Measurements from ENCODE around the gene MMEL1. TPM values are rescaled to one million over a fixed set of nuclear protein-coding genes. Genes with fewer than 3 reads are reported as not detected.
A peak's percentile ranks its signal among the peaks of the same experiment; 100 is the strongest.

MMEL1 gene
- total RNA-seq, 2 experiments from 2014 or later: 1.5 to 1.6 TPM

DNA sequence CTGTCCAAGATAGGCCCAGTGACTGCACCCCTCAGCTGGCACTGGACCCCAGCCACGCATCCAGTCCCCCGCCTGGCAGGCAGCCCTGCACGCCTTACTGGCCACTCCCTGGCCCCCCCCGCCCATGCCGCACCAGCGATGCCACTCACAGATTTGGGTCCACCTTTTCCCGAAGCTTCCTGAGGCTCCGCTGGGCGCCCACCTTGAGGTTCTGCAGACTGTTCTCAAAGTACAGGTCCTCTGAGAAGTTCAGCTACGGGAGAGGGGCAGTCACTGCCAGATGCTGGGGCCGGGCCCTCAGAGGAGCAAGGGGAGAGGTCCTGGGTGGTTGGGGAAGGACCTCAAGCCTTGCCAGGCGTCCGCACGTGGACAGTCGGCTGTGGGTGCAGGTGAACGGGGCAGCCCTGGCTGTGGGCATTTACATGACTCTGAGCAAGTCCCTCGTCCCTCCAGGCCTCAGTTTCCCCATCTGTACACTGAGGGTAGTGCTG, 38.1 kb downstream of the MMEL1 start:
- peaks cover 4% of the 10 kb centered on the region for H3K9me3 Mint-ChIP-seq

GRCh38 chr1:2594001-2594640, 38.7 kb downstream of the MMEL1 start:
- Mint-ChIP-seq H3K4me1 (no peaks in the 10 kb centered on the region), H3K9me3 (peaks cover 4% of the 10 kb centered on the region), H3K4me3 (no peak overlapping the region), H3K36me3 (peaks cover 1% of the 10 kb centered on the region), H3K27ac (no peak overlapping the region), H3K27me3 (no peaks in the 10 kb centered on the region)
- no peak for DNase-seq

More for the DNA sequence above, 38.1 kb downstream of the MMEL1 start:
- DNase-seq: no peak
- H3K27me3 Mint-ChIP-seq: no peaks in the 10 kb centered on the region
- peaks cover 1% of the 10 kb centered on the region for H3K36me3 Mint-ChIP-seq
- no peaks in the 10 kb centered on the region for H3K4me1 Mint-ChIP-seq
- no peak overlapping the region for H3K4me3 Mint-ChIP-seq
- H3K27ac Mint-ChIP-seq: no peak overlapping the region

GRCh38 chr1:2593251-2593878, 39.5 kb downstream of the MMEL1 start:
- H3K4me1 Mint-ChIP-seq: no peaks in the 10 kb centered on the region
- peaks cover 1% of the 10 kb centered on the region for H3K36me3 Mint-ChIP-seq
- DNase-seq: no peak
- H3K9me3 Mint-ChIP-seq: peaks cover under 1% of the 10 kb centered on the region
- H3K4me3 Mint-ChIP-seq: no peak overlapping the region
- H3K27ac Mint-ChIP-seq: no peak overlapping the region
- H3K27me3 Mint-ChIP-seq: no peaks in the 10 kb centered on the region

DNA sequence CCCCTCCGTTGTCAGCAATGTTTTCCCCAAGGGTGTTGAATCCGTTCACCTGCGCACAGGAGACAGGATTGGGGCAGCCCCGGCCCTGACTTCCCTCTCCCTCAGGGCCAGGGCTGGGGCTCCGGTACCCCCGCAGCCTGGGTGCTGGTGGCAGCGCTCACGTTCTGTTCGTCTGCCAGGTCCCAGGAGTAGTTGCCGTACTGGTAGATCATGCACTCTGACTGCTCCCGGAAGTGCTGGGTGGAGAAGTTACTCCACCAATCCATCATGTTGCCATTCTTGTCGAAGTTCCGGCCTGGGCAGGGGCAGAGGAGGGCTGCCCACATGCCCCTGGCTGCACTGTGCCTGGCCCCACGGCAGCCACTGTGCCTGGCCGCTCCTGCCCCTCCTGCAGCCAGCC, 40.1 kb downstream of the MMEL1 start:
- Mint-ChIP-seq H3K27me3 (no peaks in the 10 kb centered on the region), H3K27ac (peak overlapping the region; percentile 58), H3K36me3 (peaks cover 1% of the 10 kb centered on the region), H3K4me1 (peaks cover 1% of the 10 kb centered on the region), H3K4me3 (peak overlapping the region; percentile 47), H3K9me3 (no peaks in the 10 kb centered on the region)
- DNase-seq: no peak

DNA sequence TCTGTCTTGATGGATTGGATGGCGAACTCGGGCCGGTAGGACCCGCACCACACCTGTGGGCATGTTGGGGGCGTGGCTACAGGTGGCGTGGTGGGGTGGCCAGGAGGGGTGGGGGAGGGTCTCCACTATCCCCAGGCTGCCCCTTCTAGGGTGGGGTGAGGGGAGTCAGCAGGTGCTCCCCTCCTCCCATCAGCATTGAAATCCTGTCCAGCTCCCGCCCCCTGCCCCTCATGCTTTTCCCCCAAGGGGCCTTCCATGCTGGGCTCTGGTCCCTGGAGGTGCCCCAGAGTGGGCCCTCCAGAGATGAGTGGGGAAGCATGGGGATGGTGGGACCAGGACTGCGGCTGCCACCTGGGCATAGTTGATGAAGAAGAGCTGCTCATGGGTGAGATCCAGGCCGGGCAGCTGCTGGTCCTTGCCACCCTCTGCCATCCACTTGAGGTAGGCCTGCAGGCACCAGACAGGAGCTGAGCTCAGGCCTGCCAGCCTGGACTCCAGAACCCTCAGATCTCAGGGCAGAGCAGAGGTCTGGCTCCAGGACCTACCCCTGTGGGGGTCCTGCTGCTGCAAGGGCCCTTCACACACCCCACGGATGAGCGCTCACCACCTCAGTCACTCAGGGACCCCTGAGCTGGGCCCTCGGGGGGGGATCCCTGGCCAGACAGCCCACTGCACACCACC, 41.1 kb downstream of the MMEL1 start:
- no peak for DNase-seq
- no peaks in the 10 kb centered on the region for H3K9me3 Mint-ChIP-seq
- H3K4me3 Mint-ChIP-seq: no peak overlapping the region
- peaks cover 1% of the 10 kb centered on the region for H3K36me3 Mint-ChIP-seq
- H3K4me1 Mint-ChIP-seq: peaks cover 4% of the 10 kb centered on the region
- H3K27me3 Mint-ChIP-seq: no peaks in the 10 kb centered on the region
- H3K27ac Mint-ChIP-seq: peak overlapping the region; percentile 42

DNA sequence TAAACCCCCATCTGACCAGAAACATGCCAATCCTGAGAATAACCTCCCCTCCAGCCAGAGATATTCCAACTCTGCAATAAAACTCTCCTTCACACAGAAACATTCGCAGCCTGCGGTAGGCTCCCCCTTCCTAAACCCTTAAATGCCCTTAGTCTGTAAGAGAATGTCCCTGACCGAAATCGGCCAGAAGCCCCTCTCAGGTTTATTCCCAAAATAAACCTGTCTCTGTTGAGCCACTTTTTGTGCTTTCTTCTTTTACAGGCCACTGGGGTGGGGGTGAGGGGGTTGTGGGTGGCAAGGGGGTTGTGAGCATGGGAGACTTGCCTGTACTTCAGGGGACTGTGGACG, 41.6 kb downstream of the MMEL1 start:
- H3K9me3 Mint-ChIP-seq: no peaks in the 10 kb centered on the region
- no peak for DNase-seq
- peaks cover 4% of the 10 kb centered on the region for H3K4me1 Mint-ChIP-seq
- H3K36me3 Mint-ChIP-seq: peaks cover 1% of the 10 kb centered on the region
- H3K27ac Mint-ChIP-seq: no peak overlapping the region
- no peaks in the 10 kb centered on the region for H3K27me3 Mint-ChIP-seq
- no peak overlapping the region for H3K4me3 Mint-ChIP-seq

DNA sequence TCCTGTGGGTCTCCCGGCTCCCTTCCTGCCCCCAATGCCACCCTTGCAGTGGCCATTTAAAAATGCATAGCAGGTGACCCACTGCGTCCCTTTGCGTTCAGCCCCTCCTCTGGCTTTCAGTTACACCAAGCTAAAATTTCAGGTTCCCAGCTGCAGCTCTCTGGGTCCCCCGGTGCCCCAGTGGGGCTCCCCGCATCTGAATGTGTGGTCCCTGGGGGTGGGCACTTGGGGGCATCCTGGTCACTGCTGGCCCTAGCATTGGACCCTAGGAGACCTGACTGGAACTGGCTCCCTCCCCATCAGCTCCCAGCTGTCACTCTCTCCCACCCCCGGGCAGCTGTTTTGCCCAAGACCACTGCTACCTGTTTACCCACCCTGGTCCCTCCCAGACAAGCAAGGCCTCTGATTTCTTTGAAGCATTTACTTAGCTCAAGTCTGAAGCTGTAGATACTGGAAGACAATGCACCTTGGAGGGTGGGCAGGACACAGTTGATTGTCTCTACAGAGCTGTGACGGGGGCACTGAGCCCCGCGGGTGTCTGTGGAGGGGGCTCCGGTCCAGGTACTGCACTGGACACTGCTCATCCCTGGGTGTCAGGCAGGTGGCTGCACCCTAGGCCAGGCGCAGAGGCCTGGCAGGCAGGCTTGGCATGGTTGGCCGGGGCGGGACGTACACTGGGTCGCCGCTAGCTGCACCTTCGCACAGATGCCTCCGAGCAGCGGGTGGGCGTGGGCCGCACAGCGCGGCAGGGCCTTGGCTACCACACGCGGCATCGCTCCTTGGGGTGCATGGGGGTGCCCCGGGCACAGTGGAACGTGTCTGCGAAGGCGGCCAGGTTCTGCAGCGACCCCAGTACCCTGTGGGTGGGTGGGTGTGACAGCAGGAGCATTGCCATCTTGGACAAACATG, 42.3 kb downstream of the MMEL1 start:
- H3K36me3 Mint-ChIP-seq: peaks cover 1% of the 10 kb centered on the region
- no peak overlapping the region for H3K27ac Mint-ChIP-seq
- no peak for DNase-seq
- no peaks in the 10 kb centered on the region for H3K27me3 Mint-ChIP-seq
- H3K9me3 Mint-ChIP-seq: no peaks in the 10 kb centered on the region
- no peak overlapping the region for H3K4me3 Mint-ChIP-seq
- peaks cover 4% of the 10 kb centered on the region for H3K4me1 Mint-ChIP-seq

DNA sequence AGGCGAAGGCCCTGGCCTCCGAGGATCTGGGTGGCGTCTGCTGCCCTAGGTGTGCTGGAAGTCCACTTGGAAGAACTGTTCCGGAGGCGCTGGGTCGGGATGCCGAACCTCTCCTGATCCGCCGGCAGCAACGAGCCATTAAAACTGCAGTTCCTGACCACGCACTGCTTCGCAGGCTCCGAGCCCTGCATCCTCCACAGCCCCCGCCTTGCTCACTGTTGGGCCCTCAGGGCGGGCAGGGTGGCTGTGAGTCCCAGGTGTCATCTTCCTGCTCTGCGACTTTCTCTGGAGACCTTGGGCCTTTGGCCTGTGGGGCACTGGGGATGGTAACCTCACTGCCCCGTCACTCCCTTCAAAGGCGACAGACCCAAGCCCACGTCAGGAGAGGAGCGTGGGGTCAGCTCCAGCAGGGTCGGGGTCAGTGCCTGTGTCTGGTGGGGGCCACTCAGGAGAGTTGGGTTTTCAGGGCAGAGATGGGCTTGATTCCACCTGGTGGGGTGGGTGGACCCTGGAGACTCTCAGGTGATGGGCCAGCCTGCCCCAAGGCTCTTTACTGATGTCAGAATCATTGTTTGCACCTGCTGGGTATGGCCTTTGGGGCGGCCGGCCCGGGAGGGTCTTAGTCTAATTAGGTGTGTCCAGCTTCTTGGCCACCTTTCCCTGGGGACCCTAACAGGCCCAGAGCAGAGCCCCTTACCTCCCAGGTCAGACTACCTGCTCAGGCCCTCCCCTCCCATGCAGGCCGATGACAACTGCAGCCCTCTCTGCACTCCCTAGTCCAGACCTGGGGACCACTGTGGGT, 43.2 kb downstream of the MMEL1 start:
- no peak overlapping the region for H3K4me3 Mint-ChIP-seq
- peaks cover 3% of the 10 kb centered on the region for H3K36me3 Mint-ChIP-seq
- DNase-seq: no peak
- H3K27me3 Mint-ChIP-seq: no peaks in the 10 kb centered on the region
- peaks cover 9% of the 10 kb centered on the region for H3K4me1 Mint-ChIP-seq
- H3K9me3 Mint-ChIP-seq: no peaks in the 10 kb centered on the region
- H3K27ac Mint-ChIP-seq: no peak overlapping the region

- peak overlapping the region; percentile 29 for H3K4me3 Mint-ChIP-seq
- H3K4me1 Mint-ChIP-seq: peaks cover 17% of the 10 kb centered on the region
- H3K27me3 Mint-ChIP-seq: no peaks in the 10 kb centered on the region
- H3K9me3 Mint-ChIP-seq: no peaks in the 10 kb centered on the region
- peak overlapping the region; percentile 8 for H3K27ac Mint-ChIP-seq
- peaks cover 3% of the 10 kb centered on the region for H3K36me3 Mint-ChIP-seq
- DNase-seq: no peak
Observed at GRCh38 chr1:2588661-2589430, 44.0 kb downstream of the MMEL1 start.

- no peak for DNase-seq
- no peaks in the 10 kb centered on the region for H3K27me3 Mint-ChIP-seq
- no peaks in the 10 kb centered on the region for H3K9me3 Mint-ChIP-seq
- peak overlapping the region; percentile 58 for H3K27ac Mint-ChIP-seq
- H3K4me3 Mint-ChIP-seq: peak overlapping the region; percentile 84
- H3K4me1 Mint-ChIP-seq: peaks cover 25% of the 10 kb centered on the region
- H3K36me3 Mint-ChIP-seq: peaks cover 3% of the 10 kb centered on the region
Observed at GRCh38 chr1:2587860-2588571, 44.8 kb downstream of the MMEL1 start.

DNA sequence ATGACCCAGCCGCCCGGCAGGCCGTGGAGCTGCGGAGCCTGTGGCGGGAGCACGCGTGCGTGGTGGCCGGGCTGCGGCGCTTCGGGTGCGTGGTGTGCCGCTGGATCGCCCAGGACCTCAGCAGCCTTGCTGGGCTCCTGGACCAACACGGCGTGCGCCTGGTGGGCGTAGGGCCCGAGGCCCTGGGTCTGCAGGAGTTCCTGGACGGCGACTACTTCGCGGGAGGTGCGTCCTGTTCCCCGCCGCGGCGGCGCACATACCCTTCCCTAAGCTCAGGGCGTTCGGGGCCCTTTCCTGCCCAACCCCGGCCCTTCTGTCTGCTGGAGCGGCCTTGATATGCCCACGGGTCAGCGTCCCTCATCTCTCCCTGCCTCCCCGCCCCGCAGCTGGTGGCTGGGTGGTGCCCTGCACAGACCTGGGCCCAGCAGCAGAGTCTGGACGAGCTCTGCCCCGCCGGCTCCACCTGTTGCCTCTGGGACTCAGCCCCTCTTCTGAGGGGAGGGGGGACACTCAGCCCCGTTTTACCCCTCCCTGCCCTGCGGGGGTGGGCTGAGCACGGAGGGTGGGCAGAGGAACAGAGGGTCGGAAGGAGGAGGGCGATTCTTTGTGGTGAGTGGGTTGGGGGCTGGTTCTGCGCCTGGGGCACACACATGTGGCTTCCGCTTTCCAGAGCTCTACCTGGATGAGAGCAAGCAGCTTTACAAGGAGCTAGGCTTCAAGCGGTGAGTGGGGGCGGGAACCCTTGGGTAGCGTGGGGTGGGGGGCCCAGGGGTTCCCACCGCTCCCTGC, 45.6 kb downstream of the MMEL1 start:
- Mint-ChIP-seq H3K27me3 (no peaks in the 10 kb centered on the region), H3K4me1 (peaks cover 32% of the 10 kb centered on the region), H3K9me3 (no peaks in the 10 kb centered on the region), H3K4me3 (peak overlapping the region; percentile 84), H3K27ac (peak overlapping the region; percentile 69), H3K36me3 (peaks cover 4% of the 10 kb centered on the region)
- peak; percentile 46 for DNase-seq

DNA sequence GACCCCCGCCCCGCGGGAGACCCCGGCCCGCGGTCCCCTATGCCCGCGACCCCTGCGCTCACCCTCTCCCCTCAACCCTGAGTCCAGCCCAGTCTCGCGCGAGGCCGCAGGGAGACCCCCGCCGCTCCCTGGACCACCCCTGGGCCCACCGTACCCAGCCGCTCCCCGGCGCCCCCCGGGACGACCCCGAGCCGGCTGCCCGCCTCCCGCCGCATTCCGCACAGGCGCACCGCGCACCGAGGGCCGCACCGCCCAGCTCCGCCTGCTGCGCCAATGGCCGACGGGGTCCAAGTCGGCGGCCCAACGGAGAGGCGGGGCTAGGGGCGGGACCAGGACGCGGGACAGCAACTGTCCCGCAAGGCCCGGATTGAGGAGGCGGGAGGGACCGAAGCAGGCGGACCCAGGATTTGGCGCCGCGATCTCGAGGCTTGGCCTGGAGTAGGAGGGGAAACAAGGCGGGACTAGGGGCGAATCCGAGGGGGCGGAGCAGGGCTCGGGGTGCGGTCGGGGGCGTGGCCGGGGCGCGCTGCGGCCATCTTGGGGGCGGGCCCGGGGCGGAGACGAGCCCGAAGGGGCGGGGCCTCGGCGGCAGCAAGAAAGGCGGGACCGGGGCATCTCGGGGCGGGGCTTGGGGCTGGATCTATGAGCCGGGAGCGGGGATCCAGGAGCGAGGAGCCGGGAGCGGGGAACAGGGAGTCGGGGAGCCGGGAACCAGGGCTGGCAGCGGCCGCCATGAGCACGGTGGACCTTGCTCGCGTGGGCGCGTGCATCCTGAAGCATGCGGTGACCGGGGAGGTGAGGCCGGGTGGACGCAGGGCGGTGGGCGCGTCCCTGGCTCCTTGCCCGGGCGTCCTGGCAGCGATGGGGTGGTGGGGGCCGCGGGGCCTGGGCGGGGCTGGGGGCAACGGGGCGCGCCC, 46.4 kb downstream of the MMEL1 start, which contains the start of gene PRXL2B:
TSS of gene PRXL2B (plus strand) at position 624 of the 917 bp plus-strand sequence. CDS start at position 733, 109 bp downstream.
- Mint-ChIP-seq H3K4me3 (peak within 1 kb of the TSS; percentile 87), H3K9me3 (peaks cover 1% of the 10 kb centered on the region), H3K27ac (peak within 1 kb of the TSS; percentile 92), H3K4me1 (peaks cover 40% of the 10 kb centered on the region), H3K27me3 (no peaks in the 10 kb centered on the region), H3K36me3 (peaks cover 9% of the 10 kb centered on the region)
- peak; percentile 98 for DNase-seq

All from activated naive CD8-positive, alpha-beta T cell treated with anti-CD3 and anti-CD28 coated beads for 36 hours (primary cell).